Body of pancreas (tissue), 4 donors: Measurements from ENCODE around the gene SELENOH. TPM values are rescaled to one million over a fixed set of nuclear protein-coding genes. Genes with fewer than 3 reads are reported as not detected.
A peak's percentile ranks its signal among the peaks of the same experiment; 100 is the strongest.

Experiments
- ATAC-seq: fragments of 150-250 bp; one replicate; pipeline ENCODE4 v1.9.1; 2016
- DNase-seq, 4 donors: peaks; one replicate each; pipeline ENCODE4 v3.0.0-alpha.2; 2019
- H3K27ac ChIP-seq, 4 donors: fragments of 200-600 bp; sonication (generic); 1 replicate in 3 of 4; 2 replicates in 1 of 4; pipeline versions ENCODE4 v1.5.1 to v1.6.1; 2016 to 2019; ENCODE audit warnings: mild to moderate bottlenecking in 1 of 4, mixed read lengths in 1 of 4, moderate library complexity in 1 of 4
- H3K27me3 ChIP-seq, 2 donors: fragments of 200-600 bp; sonication (generic); one replicate each; pipeline ENCODE4 v1.6.0; 2016; ENCODE audit warnings: mild to moderate bottlenecking in 1 of 2
- H3K36me3 ChIP-seq, 2 donors: fragments of 200-600 bp; sonication (generic); replicated peaks in 1 of 2; 2 replicates each; pipeline ENCODE4 v1.5.1; 2016; ENCODE audit warnings: low read depth in 2 of 2; ENCODE audit not compliant: insufficient read depth in 1 of 2
- H3K4me1 ChIP-seq: fragments of 200-600 bp; sonication (generic); one replicate; pipeline ENCODE4 v1.6.0; 2016
- H3K4me3 ChIP-seq, 2 donors: fragments of 200-600 bp; sonication (generic); 1 replicate in 1 of 2; 2 replicates in 1 of 2; pipeline ENCODE4 v1.5.1; 2016 to 2019
- H3K9me3 ChIP-seq, 3 donors: fragments of 200-600 bp; sonication (generic); 1 replicate in 2 of 3; 2 replicates in 1 of 3; pipeline ENCODE4 v1.5.1; 2016
- CTCF ChIP-seq, 7 experiments: fragments of 450-650 bp in 4 of 7; fragments of 200-600 bp in 3 of 7; sonication (generic) in 3 of 7; IDR thresholded peaks; one replicate each; pipeline ENCODE4 v1.5.1; 2016 to 2019; ENCODE audit warnings: antibody characterized with exemption in 7 of 7
- POLR2A ChIP-seq, 3 donors: fragments of 450-650 bp; IDR thresholded peaks; one replicate each; pipeline ENCODE4 v1.6.1; 2016; ENCODE audit warnings: antibody characterized with exemption in 3 of 3, mild to moderate bottlenecking in 2 of 3
- WGBS, 2 donors: methylation state at CpG; one replicate each; pipeline ENCODE4 v1.1.5; 2017; 5-methylcytosine and 5-hydroxymethylcytosine counted together
- intact Hi-C: fragments of 100-400 bp; cut with DNase I; formaldehyde crosslinking; loops from one replicate; pipeline ENCODE4 v1.15.1; 2023
- total RNA-seq, 2 donors: library from RNA; depleted of rRNA; stranded (reverse); fragments of >200 nt; gene quantifications; one replicate each; pipeline ENCODE4 v1.1.0, GENCODE V29; 2016

Gene SELENOH
- total RNA-seq, 2 donors from 2014 or later = 86.1 to 157 TPM

DNA sequence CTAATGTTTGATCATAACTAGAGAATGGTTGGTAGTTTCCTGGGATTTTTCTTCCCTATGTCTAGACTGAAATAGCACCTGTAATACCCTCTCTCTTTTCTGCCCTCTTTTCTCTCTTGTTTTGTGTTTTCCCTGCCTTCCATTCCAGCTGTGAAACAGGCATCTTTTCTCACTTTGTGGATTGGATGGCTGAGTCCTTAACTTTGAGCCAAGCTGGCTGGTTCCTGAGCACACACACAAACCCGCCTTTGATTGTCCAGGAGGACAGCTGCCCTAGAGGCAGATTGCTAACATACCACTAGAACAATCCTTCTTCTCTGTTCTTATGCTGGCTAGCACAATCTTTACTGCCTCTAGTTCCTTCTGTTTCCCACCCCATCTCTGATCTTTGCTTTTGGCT, 38.0 kb downstream of the SELENOH start:
- H3K4me3 ChIP-seq = no peak overlapping the region
- peak; percentile 56 for ATAC-seq
- peak; percentile 51 to 73 (median 70) for DNase-seq
- peaks cover 99% of the 10 kb centered on the region for H3K4me1 ChIP-seq
- 11 to 23% methylated on average over 1 of the region's 1 CpG for WGBS, 2 donors
- no peaks in the 10 kb centered on the region for H3K36me3 ChIP-seq
- H3K27me3 ChIP-seq = no peaks in the 10 kb centered on the region
- H3K27ac ChIP-seq = peak overlapping the region; percentile 76 to 91 (median 88)
- TF ChIP-seq POLR2A (IDR thresholded peaks at IDR 0.05) = peak in 2 of 3 donors; percentile 6 to 34
- peak in 4 of 7 experiments; percentile 12 to 31 (median 22) for TF ChIP-seq CTCF (IDR thresholded peaks at IDR 0.05)
- H3K9me3 ChIP-seq = no peaks in the 10 kb centered on the region
- intact Hi-C loops = no loop called here

DNA sequence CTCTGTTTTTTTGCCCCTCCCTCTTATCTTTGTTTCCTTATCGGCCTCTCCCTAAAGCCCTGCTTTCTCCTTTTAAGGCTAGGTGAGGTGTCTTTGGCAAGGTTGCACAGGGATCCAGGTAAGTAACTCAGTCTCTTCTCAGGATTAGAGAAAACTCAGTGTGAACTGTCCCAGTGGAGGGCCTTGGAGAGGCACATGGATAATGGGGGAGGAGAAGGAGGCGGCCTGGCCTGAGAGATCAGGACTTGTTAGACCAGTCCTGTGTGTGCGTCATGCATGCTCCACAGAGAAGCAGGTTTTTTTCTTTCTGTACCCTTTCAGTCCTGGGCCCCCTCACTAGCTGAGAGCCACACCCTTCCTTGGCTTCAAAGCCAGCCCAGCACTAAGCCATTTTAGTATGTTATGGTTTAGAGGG, 40.2 kb downstream of the SELENOH start:
- Histone ChIP-seq H3K4me1 (peaks cover 98% of the 10 kb centered on the region), H3K27me3 (no peaks in the 10 kb centered on the region), H3K4me3 (no peak overlapping the region), H3K9me3 (no peaks in the 10 kb centered on the region), H3K27ac (peak overlapping the region; percentile 47 to 89 (median 81)), H3K36me3 (no peaks in the 10 kb centered on the region)
- TF ChIP-seq CTCF (IDR thresholded peaks at IDR 0.05) (peak in 1 of 7 experiments; percentile 10), POLR2A (IDR thresholded peaks at IDR 0.05) (peak in 2 of 3 donors; percentile 16 to 20)
- intact Hi-C loops = no loop called here
- 17 to 24% methylated on average over 3 of the region's 3 CpGs for WGBS, 2 donors
- ATAC-seq = peak; percentile 74
- peak; percentile 82 to 95 (median 92) for DNase-seq

- Histone ChIP-seq H3K9me3 (no peaks in the 10 kb centered on the region), H3K27me3 (no peaks in the 10 kb centered on the region), H3K4me1 (peaks cover 88% of the 10 kb centered on the region), H3K27ac (peak overlapping the region in 1 of 4 donors; percentile 89), H3K36me3 (no peaks in the 10 kb centered on the region), H3K4me3 (no peak overlapping the region)
- TF ChIP-seq POLR2A (IDR thresholded peaks at IDR 0.05) = no peak
- TF ChIP-seq CTCF (IDR thresholded peaks at IDR 0.05) = no peak
- ATAC-seq (no peak), DNase-seq (no peak)
- 79 to 86% methylated on average over 2 of the region's 2 CpGs for WGBS, 2 donors
- intact Hi-C loops = no loop called here
These were observed 43.8 kb downstream of the SELENOH start for GRCh38 chr11:57785072-57785471.

- intact Hi-C loops = no loop called here
- Histone ChIP-seq H3K27ac (peak overlapping the region in 2 of 4 donors; percentile 32 to 44), H3K27me3 (no peaks in the 10 kb centered on the region), H3K4me3 (no peak overlapping the region), H3K36me3 (no peaks in the 10 kb centered on the region), H3K4me1 (peaks cover 80% of the 10 kb centered on the region), H3K9me3 (no peaks in the 10 kb centered on the region)
- WGBS, 2 donors = 80 to 84% methylated on average over 4 of the region's 4 CpGs
- ATAC-seq (no peak), DNase-seq (no peak)
- TF ChIP-seq CTCF (IDR thresholded peaks at IDR 0.05) (no peak), POLR2A (IDR thresholded peaks at IDR 0.05) (no peak)
These were observed 45.1 kb downstream of the SELENOH start for GRCh38 chr11:57786436-57786835.

DNA sequence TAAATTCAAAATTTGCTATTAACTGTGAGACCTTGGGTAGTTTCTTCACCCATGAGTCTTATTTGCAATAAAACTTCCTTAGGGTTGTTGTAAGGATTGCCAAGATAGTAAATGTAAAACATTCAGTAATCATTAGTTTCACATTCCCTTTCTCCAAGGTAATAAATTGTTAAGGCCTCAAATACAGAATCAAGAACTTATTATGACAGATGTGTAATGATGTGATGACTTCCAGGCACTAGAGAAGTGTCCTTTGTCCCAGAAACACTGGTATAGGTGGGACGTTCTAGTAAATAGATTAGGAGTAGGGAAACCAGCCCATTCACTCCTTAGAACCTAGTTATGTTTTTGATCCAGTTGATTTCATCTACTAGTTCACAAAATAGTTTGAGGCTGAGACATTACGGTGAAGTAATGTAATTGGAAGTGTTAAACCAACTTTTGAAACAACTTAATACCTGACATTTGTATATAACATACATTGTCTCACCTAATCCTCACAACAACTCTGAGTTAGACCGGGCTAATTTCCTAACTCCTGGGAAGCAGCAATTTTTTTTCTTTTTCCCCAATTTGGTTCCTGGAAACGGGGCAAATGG, 45.8 kb downstream of the SELENOH start:
- intact Hi-C loops = no loop called here
- ATAC-seq = no peak
- DNase-seq = no peak
- no peaks in the 10 kb centered on the region for H3K9me3 ChIP-seq
- 78 to 86% methylated on average over 4 of the region's 4 CpGs for whole genome bisulfite sequencing, 2 donors
- H3K4me1 ChIP-seq = peaks cover 80% of the 10 kb centered on the region
- no peaks in the 10 kb centered on the region for H3K36me3 ChIP-seq
- TF ChIP-seq CTCF (IDR thresholded peaks at IDR 0.05) = no peak
- H3K27me3 ChIP-seq = no peaks in the 10 kb centered on the region
- peak overlapping the region in 2 of 4 donors; percentile 32 to 44 for H3K27ac ChIP-seq
- H3K4me3 ChIP-seq = no peak overlapping the region
